Head of caudate nucleus (tissue), 42 donors: ENCODE results near the gene TMUB2.

ENCODE experiments used
- DNase-seq, 42 donors: peaks; one replicate each; pipeline versions ENCODE4 v3.0.0 to v3.0.0-alpha.2; 2020 to 2021; ENCODE audit warnings: mixed read lengths in 7 of 42
- intact Hi-C: fragments of 100-400 bp; cut with DNase I; formaldehyde crosslinking; loops from one replicate; pipeline ENCODE4 v1.15.0; 2022

TMUB2 gene

GRCh38 chr17:44214230-44214494 is 27.4 kb downstream of the TMUB2 start:
- intact Hi-C loops: loop anchor here (5.0 kb wide), 1 partner anchor 133 kb away; the partner anchor contains the start of gene GRN

GRCh38 chr17:44214896-44215295 is 28.1 kb downstream of the TMUB2 start:
- intact Hi-C loops: loop anchor here (5.0 kb wide), 1 partner anchor 132 kb away; the partner anchor contains the start of gene GRN
- DNase-seq: no peak

More at GRCh38 chr17:44214230-44214494, 27.4 kb downstream of the TMUB2 start:
- no peak for DNase-seq

DNA sequence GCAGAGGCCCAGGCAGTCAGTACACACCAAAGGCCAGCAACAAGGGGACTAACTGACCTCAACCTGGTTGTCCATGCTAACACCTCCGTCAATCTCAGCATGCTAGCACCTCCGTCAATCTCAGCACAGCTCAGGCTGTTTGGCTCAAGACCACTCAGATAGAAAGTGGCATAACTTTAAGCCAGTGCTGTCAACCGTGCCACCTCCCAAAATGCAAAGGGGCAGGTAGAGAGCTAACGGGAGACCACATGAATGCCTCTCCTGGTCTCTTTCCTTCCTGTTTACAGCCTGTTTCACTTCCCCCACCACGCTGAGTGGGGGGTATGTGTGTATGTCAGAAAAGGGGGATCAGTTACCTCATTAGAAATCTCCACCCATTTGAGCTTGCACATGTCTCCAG is 29.4 kb downstream of the TMUB2 start:
- no peak for DNase-seq
- intact Hi-C loops: no loop called here

DNA sequence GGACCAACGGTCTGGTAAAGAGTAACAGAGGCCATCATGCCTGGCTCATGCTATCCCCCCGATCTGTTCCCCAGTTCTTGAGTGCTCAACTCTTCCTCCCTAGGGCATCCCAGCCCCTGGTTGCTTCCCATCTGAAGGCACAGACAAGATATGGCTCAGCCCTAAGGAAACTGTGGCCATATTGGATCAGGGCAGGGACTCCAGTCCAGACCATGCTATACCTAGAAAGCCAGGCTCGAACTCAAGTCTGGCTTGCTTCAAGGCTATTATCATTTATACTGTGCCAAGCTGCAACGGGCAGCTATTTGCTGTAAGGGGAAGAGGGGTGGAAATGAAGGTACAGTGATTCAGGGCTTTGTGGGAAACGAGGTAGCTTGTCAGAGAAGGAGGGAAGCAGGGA is 29.9 kb downstream of the TMUB2 start:
- intact Hi-C loops: no loop called here
- no peak for DNase-seq

- DNase-seq: peak in 1 of 42 donors; percentile 21
- intact Hi-C loops: loop anchor here (2.0 kb wide), 2 partner anchors 91 to 109 kb away; partner anchors contain the start of gene RUNDC3A
Observed at GRCh38 chr17:44217738-44218343, 31.1 kb downstream of the TMUB2 start.

DNA sequence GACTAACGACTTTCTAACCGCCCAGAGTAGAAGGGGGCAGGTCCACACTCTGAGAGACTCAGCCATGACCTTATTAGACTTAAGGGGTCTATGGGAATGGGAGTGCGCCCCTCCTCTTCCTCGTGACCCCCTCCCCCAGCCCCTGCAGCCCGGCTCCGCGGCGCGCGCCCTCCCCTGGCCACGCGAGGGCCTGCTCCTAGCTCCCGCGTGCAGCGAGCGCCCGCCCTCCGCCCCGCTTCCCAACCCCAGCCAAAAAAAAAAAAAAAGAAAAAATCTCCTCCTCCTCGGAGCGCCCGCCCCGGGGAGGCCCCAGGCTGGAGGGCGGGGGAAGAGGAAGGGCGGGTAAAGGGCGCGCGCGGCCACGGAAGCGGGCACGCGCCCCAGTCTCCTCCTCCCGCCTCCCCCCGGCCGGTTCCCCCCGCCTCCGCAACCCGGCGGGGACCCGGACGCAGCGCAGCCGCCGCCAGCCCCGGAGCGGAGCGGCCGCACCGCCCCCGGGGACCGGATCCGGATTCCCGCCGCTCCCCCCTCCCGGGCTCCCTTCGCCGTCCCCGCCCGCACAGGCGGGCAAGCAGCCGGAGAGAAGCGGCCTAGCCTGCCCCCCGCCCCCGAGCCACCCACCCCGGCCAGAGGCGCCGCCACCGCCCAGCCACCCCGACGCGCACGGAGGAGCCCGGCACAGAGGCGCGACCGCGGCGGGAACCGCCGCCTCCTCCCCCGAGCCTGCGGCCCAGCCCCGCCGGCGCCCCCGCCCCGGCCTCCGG is 31.8 kb downstream of the TMUB2 start:
- intact Hi-C loops: loop anchor here (2.0 kb wide), 2 partner anchors 90 to 108 kb away; partner anchors contain the start of gene RUNDC3A
- DNase-seq: peak; percentile 57 to 95 (median 88)

GRCh38 chr17:44219108-44219615 is 32.4 kb downstream of the TMUB2 start:
- peak in 34 of 42 donors; percentile 30 to 83 (median 59) for DNase-seq
- intact Hi-C loops: loop anchor here (2.0 kb wide), 2 partner anchors 90 to 108 kb away; partner anchors contain the start of gene RUNDC3A

GRCh38 chr17:44219616-44220212 is 32.9 kb downstream of the TMUB2 start, which contains the start of gene UBTF:
Gene UBTF, minus strand, starts transcription at chr17:44219675. Its CDS starts 1,446 bp downstream, at chr17:44218229.
- intact Hi-C loops: loop anchor here (2.0 kb wide), 2 partner anchors 89 to 107 kb away; partner anchors contain the start of gene RUNDC3A
- DNase-seq: peak in 39 of 42 donors; percentile 41 to 90 (median 76)

- peak in 38 of 42 donors; percentile 37 to 80 (median 62) for DNase-seq
- intact Hi-C loops: no loop called here
Observed at GRCh38 chr17:44220213-44221083, 33.7 kb downstream of the TMUB2 start.

DNA sequence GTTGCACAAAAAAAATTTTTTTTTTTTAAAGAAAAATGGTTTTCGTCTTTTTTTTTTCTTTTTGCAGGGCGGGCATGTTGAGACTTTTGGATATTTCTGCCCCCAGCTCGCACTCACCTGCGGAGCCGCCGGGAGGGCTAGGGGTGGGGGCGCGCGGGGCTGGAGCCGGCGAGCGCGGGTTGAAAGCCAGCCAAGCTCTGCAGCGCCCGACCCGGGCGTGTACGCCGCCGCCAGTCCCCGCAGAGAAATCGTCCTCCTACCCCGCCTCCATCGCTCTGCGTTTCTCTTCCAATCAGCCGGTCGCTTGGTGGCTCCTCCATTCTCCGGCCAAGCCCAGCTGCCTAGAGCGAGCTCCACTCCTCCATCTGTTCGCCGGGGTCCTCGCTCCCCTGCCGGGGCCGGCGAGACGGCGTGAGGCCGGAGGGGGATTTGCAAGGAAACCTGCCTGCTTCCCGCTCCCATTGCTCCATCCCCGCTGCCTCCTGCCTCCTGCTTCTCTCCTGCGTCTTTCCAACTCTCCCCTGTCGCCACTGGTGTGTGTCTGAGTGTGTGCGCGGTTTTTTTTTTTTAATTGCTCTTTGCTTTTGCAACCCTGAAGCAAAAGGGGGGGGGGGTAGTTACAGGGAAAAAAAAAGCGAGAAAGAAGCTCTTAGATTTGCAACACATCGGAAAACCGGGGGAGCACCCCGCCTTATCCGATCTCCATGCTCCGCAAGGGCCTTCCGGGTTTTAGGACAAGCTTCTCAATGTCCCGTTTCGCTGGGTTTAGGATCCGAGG is 34.5 kb downstream of the TMUB2 start:
- intact Hi-C loops: no loop called here
- peak; percentile 49 to 92 (median 82) for DNase-seq

GRCh38 chr17:44221862-44222111 is 35.0 kb downstream of the TMUB2 start:
- intact Hi-C loops: no loop called here
- DNase-seq: peak in 4 of 42 donors; percentile 27 to 59 (median 40)

- intact Hi-C loops: no loop called here
Observed at GRCh38 chr17:44222112-44222869, 35.5 kb downstream of the TMUB2 start.

DNA sequence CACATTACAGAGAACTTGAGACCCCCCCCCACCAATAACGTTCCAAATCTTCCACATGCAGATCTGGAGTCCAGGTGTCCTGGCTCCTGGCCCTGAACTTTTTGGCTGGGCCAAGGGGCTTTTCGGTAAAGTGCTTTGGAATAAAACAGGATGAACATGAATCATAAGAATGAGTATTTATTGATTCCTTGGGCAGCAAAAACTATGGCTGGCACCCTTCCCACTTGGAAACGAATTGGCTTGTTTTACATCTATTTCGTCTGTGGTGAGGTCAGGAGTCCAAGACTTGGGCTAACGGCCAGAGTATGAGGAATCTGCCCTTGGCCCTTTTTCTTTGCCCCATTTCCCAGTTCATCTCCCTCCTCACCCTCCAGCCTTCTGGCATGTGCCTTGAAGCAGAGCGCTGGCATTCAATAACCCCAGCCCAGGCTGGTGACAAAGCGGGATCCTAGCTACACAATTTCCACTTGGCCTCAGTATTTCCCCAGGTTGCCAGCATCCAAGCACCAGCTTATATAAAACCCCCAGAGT is 36.8 kb downstream of the TMUB2 start:
- DNase-seq: peak in 11 of 42 donors; percentile 21 to 71 (median 31)
- intact Hi-C loops: no loop called here

More at GRCh38 chr17:44222112-44222869, 35.5 kb downstream of the TMUB2 start:
- DNase-seq: peak; percentile 78 to 94 (median 87)

GRCh38 chr17:44229090-44229489 is 42.3 kb downstream of the TMUB2 start:
- intact Hi-C loops: no loop called here

DNA sequence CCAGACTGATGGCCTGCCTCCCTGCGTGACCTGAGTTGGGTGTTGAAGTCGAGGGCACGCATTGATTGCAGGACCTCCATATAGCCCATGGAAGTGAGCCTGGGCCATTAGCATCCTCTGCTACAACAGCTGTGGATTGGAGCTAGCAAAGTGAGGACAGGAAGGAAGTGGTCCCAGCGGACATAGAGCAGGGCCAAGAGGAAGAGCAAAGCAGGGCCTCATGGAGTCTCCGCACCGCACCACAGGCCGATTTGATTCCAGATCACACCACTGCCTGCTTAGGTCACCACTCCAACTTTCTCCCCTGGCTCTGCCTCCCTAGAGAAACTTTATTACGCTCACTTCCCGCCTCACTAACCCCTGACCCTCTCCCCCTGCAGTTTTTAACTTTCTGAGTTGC is 43.4 kb downstream of the TMUB2 start:
- DNase-seq: no peak

More at GRCh38 chr17:44229090-44229489, 42.3 kb downstream of the TMUB2 start:
- no peak for DNase-seq

GRCh38 chr17:44232061-44232460 is 45.3 kb downstream of the TMUB2 start:
- intact Hi-C loops: no loop called here
- DNase-seq: no peak

More for the DNA sequence above, 43.4 kb downstream of the TMUB2 start:
- intact Hi-C loops: no loop called here

DNA sequence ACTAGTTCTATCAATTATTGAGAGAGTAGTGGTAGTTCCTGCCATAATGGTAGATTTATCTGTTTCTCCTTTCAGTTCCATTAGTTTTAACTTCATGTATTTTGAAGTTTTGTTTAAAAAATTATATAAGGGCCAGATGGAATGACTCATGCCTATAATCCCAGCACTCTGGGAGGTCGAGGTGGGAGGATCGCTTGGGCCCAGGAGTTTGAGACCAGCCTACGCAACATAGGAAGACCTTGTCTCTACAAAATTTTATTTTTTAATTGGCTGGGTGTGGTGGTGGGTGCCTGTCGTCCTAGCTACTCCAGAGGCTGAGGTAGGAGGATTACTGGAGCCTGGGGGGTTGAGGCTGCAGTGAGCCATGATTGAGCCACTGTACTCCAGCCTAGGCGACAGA is 46.8 kb downstream of the TMUB2 start:
- DNase-seq: peak in 2 of 42 donors; percentile 22 to 41
- intact Hi-C loops: no loop called here
